H54 (cell line): ENCODE measurements around the gene SETD7.

ENCODE experiments used
- DNase-seq: peaks from one replicate; pipeline ENCODE4 v3.0.0; 2011; ENCODE audit warnings: low spot score, mixed read lengths; ENCODE audit not compliant: insufficient read length
- FAIRE-seq: peaks from 3 replicates; lab custom pipeline; 2011; peaks lifted over from hg19 to GRCh38; lab: Jason Lieb, UNC
- POLR2A ChIP-seq: IDR thresholded peaks from 2 replicates; pipeline ENCODE4 v1.6.1; 2011; ENCODE audit warnings: low read depth, mild to moderate bottlenecking, low read length

The SETD7 gene

DNA sequence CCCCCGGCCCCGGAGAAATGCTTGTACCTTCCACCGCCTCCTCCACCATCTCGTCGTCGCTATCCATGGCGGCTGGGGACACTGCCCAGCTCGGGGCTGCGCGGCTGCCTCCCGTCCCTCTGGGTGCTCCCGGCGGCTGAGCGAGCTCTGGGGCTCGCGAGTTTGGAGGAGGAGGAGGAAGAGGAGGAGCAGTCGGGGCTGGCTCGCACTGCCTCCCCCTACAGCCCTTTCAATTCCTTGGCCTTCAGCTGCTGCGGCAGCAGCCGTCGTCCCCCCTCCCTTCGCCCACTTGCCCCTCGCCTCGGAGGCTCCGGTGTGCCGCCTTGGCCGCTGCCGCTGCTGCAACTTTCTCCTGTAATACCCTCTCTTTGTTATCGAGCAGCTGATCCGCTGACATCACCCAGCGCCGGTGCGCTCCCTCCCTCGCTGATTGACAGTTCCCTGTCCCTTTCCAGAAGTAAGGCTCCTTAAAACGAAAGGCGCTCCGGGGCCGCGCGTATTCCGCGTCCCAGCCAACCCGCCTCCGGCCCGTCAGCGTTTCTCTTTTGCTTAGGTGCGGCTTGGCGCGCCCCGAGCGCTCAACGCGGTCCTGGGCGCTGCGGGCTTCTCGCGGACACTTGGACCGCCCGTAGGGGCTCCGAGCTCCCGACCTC lies at the start of gene SETD7:
Gene SETD7 (minus strand): TSS at position 149 of the 653 bp plus-strand sequence. CDS start 82 bp downstream, at position 67.
- DNase-seq (peak; percentile 52), FAIRE-seq (no peak)
- peak; percentile 73 for TF ChIP-seq POLR2A

DNA sequence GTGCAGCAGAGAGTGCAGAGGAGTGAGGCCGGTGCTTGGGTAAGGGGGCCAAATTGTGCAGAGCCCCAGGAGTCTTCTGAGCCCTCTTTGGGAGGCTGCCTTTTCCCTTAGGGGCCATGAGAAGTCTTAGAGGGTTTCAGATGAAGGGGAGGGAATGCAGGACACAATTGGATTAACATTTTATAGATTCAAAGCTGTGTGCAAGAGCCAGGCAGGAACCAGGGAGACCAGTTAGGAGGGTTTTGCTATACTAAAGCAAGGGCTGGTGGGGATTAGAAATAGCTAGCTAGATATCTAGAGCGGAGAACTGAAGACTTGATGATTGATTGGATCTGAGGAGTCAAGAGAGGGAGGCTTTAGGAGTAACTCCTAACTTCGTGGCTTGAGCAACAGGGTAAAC lies 49.5 kb upstream of the SETD7 start:
- FAIRE-seq (no peak), DNase-seq (no peak)
- TF ChIP-seq POLR2A: no peak

DNA sequence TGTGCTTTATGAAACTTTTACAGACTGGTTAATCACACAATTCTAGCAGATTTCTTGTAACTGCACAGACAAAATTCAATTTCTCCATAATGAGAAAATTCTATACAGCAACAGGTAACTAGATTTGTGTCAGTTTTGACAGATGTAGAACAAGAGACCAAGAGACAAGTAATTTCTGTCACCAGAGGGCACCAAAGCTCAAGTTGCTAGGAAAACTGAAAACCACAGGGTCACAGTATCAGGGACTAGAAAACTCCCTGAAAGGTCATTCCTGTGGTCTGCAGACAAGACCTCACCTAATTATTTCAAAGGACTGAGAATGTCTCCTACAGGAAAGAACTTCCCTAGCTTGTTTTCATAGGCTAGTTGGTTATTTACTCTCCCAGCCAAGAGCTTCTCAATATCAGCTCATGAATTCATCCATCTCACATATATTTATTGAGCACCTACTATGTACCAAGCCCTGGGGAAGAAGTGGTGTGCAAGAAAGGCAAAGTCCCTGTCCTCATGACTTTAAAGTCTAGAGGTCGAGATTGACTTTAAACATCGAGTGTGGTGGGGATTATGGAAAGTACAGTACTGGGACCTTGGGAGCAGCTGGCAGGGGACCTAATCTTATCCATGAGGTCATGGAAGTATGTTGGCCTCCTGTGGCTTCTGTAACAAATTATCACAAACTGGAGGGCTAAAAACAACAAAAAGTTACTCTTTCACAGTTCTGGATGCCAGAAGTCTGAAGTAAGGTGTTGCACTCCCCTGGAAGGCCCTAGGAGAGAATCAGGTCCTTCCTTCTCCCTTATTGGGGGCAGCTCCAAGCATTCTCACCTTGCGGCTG lies 47.8 kb upstream of the SETD7 start:
- FAIRE-seq (no peak), DNase-seq (no peak)
- no peak for TF ChIP-seq POLR2A

DNA sequence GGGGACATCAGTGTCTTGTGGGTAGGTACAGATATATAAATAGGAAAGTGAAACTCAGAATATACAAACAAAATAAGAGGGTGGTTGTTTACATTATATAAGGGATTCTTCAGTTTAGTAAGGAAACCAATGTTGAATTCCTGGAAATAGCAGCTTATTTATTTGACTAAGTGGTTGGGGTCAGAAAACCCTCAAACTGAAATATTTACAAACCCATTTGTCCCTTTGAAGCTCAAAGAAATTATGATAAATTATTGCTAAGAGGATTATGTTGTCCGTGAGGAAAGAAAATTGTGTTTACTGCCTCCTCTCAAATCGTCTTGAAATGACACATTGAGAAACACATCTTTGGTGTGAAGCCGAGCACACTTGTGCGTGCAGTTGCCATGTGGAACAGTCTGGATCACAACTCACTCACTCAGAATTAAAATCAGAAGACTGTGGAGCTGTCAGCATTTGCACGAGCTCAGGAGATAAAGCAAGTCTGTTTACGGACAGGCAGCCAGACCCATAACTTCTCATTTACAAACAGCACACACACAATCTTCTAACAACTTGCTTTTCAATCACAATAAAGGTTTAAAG lies 46.8 kb upstream of the SETD7 start:
- FAIRE-seq (no peak), DNase-seq (no peak)
- no peak for TF ChIP-seq POLR2A

DNA sequence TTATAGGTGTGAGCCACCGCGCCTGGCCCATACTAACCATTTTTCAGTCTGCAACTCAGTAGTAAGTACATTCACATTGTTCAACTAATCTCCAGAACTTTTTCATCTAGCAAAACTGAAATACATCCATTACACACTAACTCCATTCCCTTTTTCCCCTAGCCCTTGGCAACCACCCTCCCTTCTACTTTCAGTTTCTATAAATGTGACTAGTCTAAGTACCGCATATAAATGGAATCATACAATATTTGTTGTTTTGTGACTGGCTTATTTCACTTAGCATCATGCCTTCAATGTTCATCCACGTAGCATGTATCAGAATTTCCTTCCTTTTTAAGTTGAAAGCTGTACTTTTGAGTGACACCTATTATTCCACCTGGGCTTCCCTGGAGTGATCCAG lies 44.6 kb upstream of the SETD7 start:
- no peak for TF ChIP-seq POLR2A
- FAIRE-seq (no peak), DNase-seq (no peak)

DNA sequence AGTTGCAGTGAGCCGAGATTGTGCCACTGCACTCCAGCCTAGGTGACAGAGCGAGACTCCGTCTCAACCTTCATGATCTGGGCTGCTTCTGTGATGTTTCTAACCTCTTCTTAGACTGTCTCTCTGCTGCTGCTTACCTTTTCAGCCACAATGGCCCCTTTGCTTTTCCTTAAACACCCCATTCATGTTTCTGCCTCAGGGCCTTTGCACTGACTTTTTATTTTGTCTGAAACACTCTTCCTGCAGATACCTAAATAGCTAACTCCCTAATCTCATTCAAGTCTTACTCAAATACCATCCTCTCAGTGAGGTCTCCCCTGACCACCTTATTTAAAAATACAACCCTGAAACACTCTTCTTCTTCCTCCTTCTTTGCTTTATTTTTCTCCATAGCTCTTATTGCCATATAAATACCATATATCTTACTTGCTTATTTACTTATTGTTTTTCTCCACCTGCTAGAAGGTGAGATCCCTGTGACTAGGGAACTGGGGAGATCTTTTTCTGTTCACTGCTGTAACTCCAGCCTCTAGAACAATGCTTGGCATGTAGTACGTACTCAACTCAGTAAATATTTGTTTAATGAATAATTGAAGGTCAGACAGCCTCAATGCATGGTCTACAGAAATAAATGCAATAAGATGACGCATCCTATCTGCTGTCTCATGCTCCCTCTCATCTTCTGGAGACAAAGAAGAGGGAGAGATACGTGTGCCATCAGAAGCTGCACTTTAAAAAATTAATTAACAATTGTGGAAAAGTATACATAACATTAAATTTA lies 43.8 kb upstream of the SETD7 start:
- peak; percentile 12 for DNase-seq
- no peak for FAIRE-seq
- TF ChIP-seq POLR2A: no peak

DNA sequence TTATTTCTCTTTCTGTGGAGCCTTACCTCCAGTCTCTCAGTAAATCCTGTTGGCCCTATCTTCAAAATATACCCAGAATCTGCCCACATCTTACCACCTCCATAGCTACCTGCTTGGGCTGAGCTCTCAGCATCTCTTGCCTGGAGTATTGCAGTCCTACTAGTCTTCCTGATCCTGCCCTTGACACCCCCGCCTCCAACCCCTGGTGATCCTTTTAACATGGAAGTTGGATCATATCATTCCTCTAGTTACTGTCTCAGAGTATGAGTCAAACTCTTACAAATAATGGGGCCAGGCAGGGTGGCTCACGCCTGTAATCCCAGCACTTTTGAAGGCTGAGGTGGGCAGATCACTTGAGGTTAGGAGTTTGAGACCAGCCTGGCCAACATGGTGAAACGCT lies 43.1 kb upstream of the SETD7 start:
- DNase-seq: no peak
- TF ChIP-seq POLR2A: no peak
- FAIRE-seq: no peak

DNA sequence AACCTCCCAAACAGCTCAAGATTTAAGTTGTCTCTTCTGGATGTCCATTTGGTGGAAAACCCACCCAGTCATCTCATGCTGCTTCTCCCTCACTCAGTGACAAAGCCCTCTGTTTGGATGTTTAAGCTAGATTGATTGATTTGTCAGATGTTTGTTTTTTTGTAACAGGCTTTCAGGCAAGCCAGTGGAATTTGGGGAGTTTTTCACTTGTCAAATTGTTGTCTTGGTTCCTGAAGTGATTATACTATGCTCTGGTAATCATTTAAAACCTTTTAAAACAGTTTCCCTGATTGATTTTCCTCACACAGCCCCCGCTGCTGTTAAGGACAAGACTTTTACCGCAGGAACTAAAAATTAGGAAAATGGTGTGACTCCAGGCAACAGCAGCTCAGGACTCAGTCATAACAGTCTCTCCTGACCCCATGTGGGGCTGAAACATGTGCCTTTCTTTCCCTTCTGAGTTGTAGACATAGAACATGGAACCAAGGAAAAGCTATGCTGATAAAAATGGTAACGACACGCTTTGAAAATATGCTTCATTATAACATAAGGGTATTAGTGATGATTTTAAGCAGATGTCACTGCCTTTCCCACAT lies 40.8 kb upstream of the SETD7 start:
- no peak for TF ChIP-seq POLR2A
- DNase-seq (no peak), FAIRE-seq (no peak)

DNA sequence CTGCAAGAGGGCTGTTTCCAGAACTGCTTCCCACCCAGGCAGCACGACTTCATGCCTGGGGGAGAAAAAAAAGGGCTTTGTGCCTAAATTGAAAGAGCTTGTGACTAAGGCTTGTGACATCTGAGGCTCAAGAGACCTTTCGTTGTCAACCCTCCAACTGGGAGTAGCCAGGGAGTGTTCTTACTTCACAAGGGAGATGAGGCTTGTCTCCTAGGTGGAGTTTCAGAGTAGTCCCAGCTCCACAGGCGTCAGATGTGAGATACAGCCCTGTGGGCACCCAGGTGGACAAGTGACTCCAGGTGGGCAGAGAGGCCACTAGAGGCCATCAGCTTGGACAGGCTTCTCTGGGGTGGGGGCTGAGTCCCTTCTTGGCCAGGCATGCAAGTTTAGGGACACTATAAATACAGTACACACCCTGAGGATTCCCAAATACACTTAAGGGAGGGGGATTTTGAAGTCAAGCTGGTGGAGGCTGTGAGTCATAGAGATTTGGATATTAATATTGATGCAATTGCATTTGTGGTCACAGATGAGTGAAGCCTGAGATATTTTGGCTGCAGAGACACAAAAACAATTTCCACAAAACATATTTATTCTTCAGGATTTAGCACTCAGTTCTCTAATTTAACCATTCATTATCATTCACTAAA lies 40.1 kb upstream of the SETD7 start:
- no peak for FAIRE-seq
- TF ChIP-seq POLR2A: no peak
- no peak for DNase-seq

DNA sequence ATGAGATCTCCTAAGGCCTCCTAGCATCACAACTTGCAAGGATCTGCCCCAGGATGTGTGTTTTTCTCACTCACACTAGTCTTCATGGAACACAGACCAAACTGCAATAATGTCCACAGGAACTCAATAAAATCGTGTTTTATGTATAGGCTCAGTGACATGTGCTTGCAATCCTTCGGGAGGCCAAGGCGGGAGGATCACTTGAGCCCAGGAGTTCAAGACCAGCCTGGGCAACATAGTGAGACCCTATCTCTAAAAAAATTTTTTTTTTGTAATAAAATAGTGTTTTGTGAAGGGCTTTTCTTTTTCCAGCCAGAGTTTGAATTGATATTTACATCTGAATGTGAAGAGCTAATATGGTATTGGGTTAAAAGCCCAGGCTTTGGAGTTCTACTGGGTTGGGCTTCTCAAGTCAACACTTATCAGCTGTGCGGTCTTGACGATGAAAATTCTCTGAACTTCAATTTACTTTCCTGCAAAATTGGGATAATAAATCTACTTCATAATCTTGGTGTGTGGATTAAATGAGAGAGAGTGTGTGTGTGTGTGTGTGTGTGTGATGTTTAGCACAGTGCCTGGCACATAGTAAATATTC lies 38.7 kb upstream of the SETD7 start:
- no peak for TF ChIP-seq POLR2A
- DNase-seq (no peak), FAIRE-seq (no peak)

DNA sequence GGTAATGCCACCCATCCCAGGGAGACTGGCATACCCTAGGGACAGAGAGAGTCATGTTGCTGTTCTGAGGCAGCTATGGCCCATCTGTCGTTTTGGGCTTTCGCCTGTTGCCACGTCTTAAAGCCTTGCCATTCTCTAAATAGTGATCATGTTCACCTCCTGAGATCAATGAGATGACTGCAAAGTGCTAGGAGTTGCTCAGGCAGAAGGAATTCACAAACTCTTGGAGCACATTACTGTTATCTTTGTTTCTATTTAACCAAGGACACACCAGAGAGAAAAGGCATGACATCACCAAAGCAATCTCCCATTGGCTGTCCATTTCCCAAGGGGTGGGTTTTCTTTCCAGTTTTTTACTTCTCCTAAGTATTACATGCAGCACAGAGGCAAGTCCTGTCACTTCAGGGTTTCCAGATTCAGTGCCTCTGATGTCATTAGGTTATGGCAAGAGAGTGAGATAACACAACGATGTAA lies 37.1 kb upstream of the SETD7 start:
- peak; percentile 24 for DNase-seq
- no peak for TF ChIP-seq POLR2A
- no peak for FAIRE-seq

DNA sequence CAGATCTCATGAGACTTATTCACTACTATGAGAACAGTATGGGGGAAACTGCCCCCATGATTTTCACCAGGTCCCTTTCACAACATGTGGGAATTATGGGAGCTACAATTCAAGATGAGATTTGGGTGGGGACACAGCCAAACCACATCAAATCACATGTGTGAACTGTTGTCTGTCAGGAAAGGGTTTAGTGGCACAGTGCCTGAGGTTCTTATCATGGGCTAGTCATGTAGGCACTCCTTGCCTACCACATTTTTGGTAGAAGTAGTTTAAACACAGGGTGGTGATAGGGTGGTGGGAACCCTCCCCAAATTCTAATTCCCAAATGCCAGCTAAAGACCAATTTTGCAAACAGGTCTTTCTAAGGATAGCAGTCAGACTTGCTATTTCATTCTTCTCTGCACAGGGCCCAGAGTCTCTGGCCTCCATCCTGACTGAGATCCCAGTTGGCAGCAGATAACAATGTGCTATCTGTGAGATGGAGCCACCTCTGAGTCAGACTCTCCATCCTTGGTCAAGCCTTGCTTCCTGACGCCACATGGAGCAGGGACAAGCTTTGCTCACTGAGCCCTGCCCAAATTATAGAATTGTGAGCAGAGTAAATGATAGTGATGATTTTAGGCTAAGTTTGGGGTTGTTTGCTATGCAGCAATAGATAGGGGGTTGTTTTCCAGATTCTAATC lies 33.5 kb upstream of the SETD7 start:
- no peak for TF ChIP-seq POLR2A
- no peak for DNase-seq
- FAIRE-seq: no peak
